Measurements from ENCODE around the gene VSIG8.

- TF ChIP-seq RFX5 (IDR thresholded peaks at IDR 0.05; ENCODE audit: low read depth, low read length) (no peak), BHLHE40 (IDR thresholded peaks at IDR 0.05; ENCODE audit: low read length) (no peak), SMARCE1 (IDR thresholded peaks at IDR 0.05) (no peak), CTCF (IDR thresholded peaks at IDR 0.05 in 2 of 3, conservative IDR thresholded peaks at IDR 0.05 in 1 of 3; ENCODE audit: insufficient read depth in 2 of 3, low read depth in 1 of 3, low read length in 3 of 3) (no peak), EZH2 (IDR thresholded peaks at IDR 0.05; ENCODE audit: borderline replicate concordance, low read depth, low read length) (no peak), MEIS2 (IDR thresholded peaks at IDR 0.05; ENCODE audit: partially characterized antibody) (no peak), ZBTB26 (CRISPR knock-in tag; IDR thresholded peaks at IDR 0.05) (no peak), JUNB (CRISPR knock-in tag; conservative IDR thresholded peaks at IDR 0.05) (no peak), HNRNPK (IDR thresholded peaks at IDR 0.05; ENCODE audit: low read depth, low read length, poor library complexity, severe bottlenecking) (no peak)
Measured at GRCh38 chr1:159896546-159896930, 34.1 kb upstream of the VSIG8 start.

Data from K562 (cell line).